ENCODE results near the gene PGS1.

DNA sequence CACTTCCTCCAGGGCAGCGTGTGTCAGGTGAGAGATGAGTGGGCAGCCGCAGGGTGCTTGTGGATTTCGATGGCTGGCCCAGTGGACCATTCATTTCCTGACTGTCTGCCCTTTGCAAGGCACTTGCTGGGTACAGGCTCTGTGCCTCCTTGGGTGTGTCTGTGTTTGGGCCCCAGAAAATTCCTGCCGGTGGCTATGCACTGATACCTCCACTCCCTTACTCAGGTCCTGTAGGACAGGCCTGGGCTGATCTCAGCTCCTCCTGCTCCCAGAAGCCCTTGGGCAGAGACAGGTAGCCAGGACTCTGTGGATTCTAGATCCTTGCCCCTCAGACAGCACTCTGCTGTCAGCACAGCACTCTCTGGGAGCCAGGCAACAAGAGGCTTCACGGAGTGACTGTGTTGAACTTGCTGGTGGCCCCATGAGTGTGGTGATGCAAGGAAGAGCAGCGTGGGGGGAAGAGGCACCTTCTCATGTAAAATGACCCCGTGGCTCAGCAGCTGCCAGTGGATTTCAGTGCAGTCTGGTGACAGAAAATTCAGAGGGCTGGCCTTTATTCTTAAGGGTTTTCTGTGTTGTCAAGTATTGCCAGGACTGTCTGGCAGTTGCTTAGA, 29.0 kb downstream of the PGS1 start:
- no peak for TF ChIP-seq TBL1XR1 (IDR thresholded peaks at IDR 0.05; ENCODE audit: low read depth, low read length)
- no peak for TF ChIP-seq EGR1 (IDR thresholded peaks at IDR 0.05; ENCODE audit: borderline replicate concordance in 1 of 2, low read depth in 2 of 2, low read length in 2 of 2)
- no peak for TF ChIP-seq MXI1 (IDR thresholded peaks at IDR 0.05; ENCODE audit: low read depth, low read length)
- no peak for TF ChIP-seq TCF7 (IDR thresholded peaks at IDR 0.05; ENCODE audit: borderline replicate concordance)
- TF ChIP-seq, protein P1, sequence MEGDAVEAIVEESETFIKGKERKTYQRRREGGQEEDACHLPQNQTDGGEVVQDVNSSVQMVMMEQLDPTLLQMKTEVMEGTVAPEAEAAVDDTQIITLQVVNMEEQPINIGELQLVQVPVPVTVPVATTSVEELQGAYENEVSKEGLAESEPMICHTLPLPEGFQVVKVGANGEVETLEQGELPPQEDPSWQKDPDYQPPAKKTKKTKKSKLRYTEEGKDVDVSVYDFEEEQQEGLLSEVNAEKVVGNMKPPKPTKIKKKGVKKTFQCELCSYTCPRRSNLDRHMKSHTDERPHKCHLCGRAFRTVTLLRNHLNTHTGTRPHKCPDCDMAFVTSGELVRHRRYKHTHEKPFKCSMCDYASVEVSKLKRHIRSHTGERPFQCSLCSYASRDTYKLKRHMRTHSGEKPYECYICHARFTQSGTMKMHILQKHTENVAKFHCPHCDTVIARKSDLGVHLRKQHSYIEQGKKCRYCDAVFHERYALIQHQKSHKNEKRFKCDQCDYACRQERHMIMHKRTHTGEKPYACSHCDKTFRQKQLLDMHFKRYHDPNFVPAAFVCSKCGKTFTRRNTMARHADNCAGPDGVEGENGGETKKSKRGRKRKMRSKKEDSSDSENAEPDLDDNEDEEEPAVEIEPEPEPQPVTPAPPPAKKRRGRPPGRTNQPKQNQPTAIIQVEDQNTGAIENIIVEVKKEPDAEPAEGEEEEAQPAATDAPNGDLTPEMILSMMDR (IDR thresholded peaks at IDR 0.05 in 2 of 3, conservative IDR thresholded peaks at IDR 0.05 in 1 of 3; ENCODE audit: control insufficient read depth in 2 of 3, extremely low read depth in 1 of 3, insufficient read depth in 1 of 3, low read depth in 3 of 3, low read length in 3 of 3), result no peak
- no peak for TF ChIP-seq POLR2AphosphoS5 (IDR thresholded peaks at IDR 0.05; ENCODE audit: low read length)
- TF ChIP-seq EZH2 (IDR thresholded peaks at IDR 0.05; ENCODE audit: borderline replicate concordance, control insufficient read depth, low read depth, low read length), result no peak
- TF ChIP-seq YY1 (IDR thresholded peaks at IDR 0.05; ENCODE audit: low read depth, low read length), result no peak
- no peak for TF ChIP-seq HDAC2 (IDR thresholded peaks at IDR 0.05)
- no peak for TF ChIP-seq ZSCAN29 (IDR thresholded peaks at IDR 0.05)
